Gastrocnemius medialis (tissue), 4 donors: ENCODE results near the gene FIGNL1. TPM values are rescaled to one million over a fixed set of nuclear protein-coding genes. Genes with fewer than 3 reads are reported as not detected.
"Not testable (repeated sequence)": the region's sequence is repeated elsewhere in the genome, so short reads cannot be mapped to it uniquely, and the experiment has no call there.

Experiments used
- ATAC-seq, 2 donors: fragments of 150-250 bp; one replicate each; pipeline ENCODE4 v1.9.1; 2016
- DNase-seq, 2 donors: peaks; one replicate each; pipeline ENCODE4 v3.0.0-alpha.2; 2019
- H3K27ac ChIP-seq, 4 donors: fragments of 200-600 bp; sonication (generic); 1 replicate in 1 of 4; 2 replicates in 3 of 4; pipeline ENCODE4 v1.5.1; 2016 to 2018; ENCODE audit warnings: mild to moderate bottlenecking in 2 of 4, moderate library complexity in 1 of 4
- H3K27me3 ChIP-seq, 3 donors: fragments of 200-600 bp; sonication (generic) in 2 of 3; 1 replicate in 1 of 3; 2 replicates in 2 of 3; pipeline versions ENCODE4 v1.5.1 to v1.6.0; 2016 to 2019; ENCODE audit warnings: mild to moderate bottlenecking in 1 of 3, moderate library complexity in 1 of 3
- H3K36me3 ChIP-seq, 2 donors: fragments of 200-600 bp; sonication (generic) in 1 of 2; one replicate each; pipeline ENCODE4 v1.5.1; 2017 to 2018
- H3K4me1 ChIP-seq, 2 donors: fragments of 200-600 bp; sonication (generic) in 1 of 2; one replicate each; pipeline ENCODE4 v1.5.1; 2016 to 2017; ENCODE audit warnings: mild to moderate bottlenecking in 2 of 2
- H3K4me3 ChIP-seq, 4 donors: fragments of 200-600 bp; sonication (generic) in 3 of 4; 1 replicate in 1 of 4; 2 replicates in 3 of 4; pipeline ENCODE4 v1.5.1; 2016 to 2019; ENCODE audit warnings: mild to moderate bottlenecking in 2 of 4
- H3K9me3 ChIP-seq, 3 donors: fragments of 200-600 bp; sonication (generic) in 2 of 3; 1 replicate in 1 of 3; 2 replicates in 2 of 3; pipeline ENCODE4 v1.5.1; 2016 to 2019
- CTCF ChIP-seq, 5 experiments: fragments of 450-650 bp in 3 of 5; fragments of 200-600 bp in 2 of 5; sonication (generic) in 2 of 5; IDR thresholded peaks in 4 of 5; conservative IDR thresholded peaks in 1 of 5; 1 replicate in 4 of 5; 2 replicates in 1 of 5; pipeline ENCODE4 v1.5.1; 2016 to 2019; ENCODE audit warnings: antibody characterized with exemption in 5 of 5, mild to moderate bottlenecking in 3 of 5, moderate library complexity in 3 of 5
- POLR2A ChIP-seq, 2 donors: fragments of 450-650 bp; IDR thresholded peaks; one replicate each; pipeline ENCODE4 v1.6.1; 2017; ENCODE audit warnings: antibody characterized with exemption in 2 of 2, mild to moderate bottlenecking in 2 of 2, moderate library complexity in 2 of 2
- in situ Hi-C, 4 donors: fragments of 200-750 bp; cut with MboI; loops; one replicate each; pipeline versions ENCODE4 v1.15.0 to v1.8.0; 2017; ENCODE audit warnings: low sequenced_read_pairs in 4 of 4
- intact Hi-C: fragments of 100-400 bp; cut with DNase I; formaldehyde crosslinking; loops from one replicate; pipeline ENCODE4 v1.15.1; 2023; ENCODE audit warnings: low total_unique reads
- total RNA-seq, 4 donors: library from RNA; depleted of rRNA; stranded (reverse); fragments of >200 nt; gene quantifications; one replicate each; pipeline versions ENCODE4 v1.1.0 to v1.2.3, GENCODE V29; 2016

The FIGNL1 gene
- total RNA-seq, 4 donors from 2014 or later = 2.3 to 9.2 (median 6.2) TPM

- in situ Hi-C loops = loop anchor here (10.0 to 25.0 kb wide), 8 partner anchors 132 to 899 kb away; partner anchors contain the start of gene GRB10 (in 2 of the 4)
- intact Hi-C loops = loop anchor here (10.0 kb wide), 3 partner anchors 332 to 702 kb away; no protein-coding TSS in a partner anchor
- DNase-seq (no peak), ATAC-seq (no peak)
- Histone ChIP-seq H3K27me3 (no peaks in the 10 kb centered on the region), H3K27ac (no peak overlapping the region), H3K4me1 (peaks cover 5% of the 10 kb centered on the region in 2 donors), H3K9me3 (no peaks in the 10 kb centered on the region), H3K4me3 (no peak overlapping the region), H3K36me3 (no peaks in the 10 kb centered on the region)
- TF ChIP-seq POLR2A (IDR thresholded peaks at IDR 0.05) = no peak
- no peak for TF ChIP-seq CTCF (IDR thresholded peaks at IDR 0.05 in 4 of 5, conservative IDR thresholded peaks at IDR 0.05 in 1 of 5)
These were observed 12.9 kb upstream of the FIGNL1 start for GRCh38 chr7:50463035-50463434.

GRCh38 chr7:50462361-50462760 is 12.2 kb upstream of the FIGNL1 start:
- no peaks in the 10 kb centered on the region for H3K4me1 ChIP-seq
- no peak overlapping the region for H3K27ac ChIP-seq
- no peak overlapping the region for H3K4me3 ChIP-seq
- no peaks in the 10 kb centered on the region for H3K36me3 ChIP-seq
- TF ChIP-seq CTCF (IDR thresholded peaks at IDR 0.05 in 4 of 5, conservative IDR thresholded peaks at IDR 0.05 in 1 of 5) = no peak
- no peak for TF ChIP-seq POLR2A (IDR thresholded peaks at IDR 0.05)
- in situ Hi-C loops = loop anchor here (10.0 to 25.0 kb wide), 8 partner anchors 132 to 900 kb away; partner anchors contain the start of gene GRB10 (in 2 of the 4)
- H3K9me3 ChIP-seq = no peaks in the 10 kb centered on the region
- H3K27me3 ChIP-seq = no peaks in the 10 kb centered on the region
- DNase-seq (no peak), ATAC-seq (no peak)
- intact Hi-C loops = loop anchor here (10.0 kb wide), 3 partner anchors 332 to 702 kb away; no protein-coding TSS in a partner anchor

GRCh38 chr7:50461695-50462094 is 11.5 kb upstream of the FIGNL1 start:
- ATAC-seq = no peak

GRCh38 chr7:50459183-50459582 is 9.0 kb upstream of the FIGNL1 start:
- H3K27ac ChIP-seq, H3K27me3 ChIP-seq, DNase-seq, H3K4me1 ChIP-seq, H3K36me3 ChIP-seq, ATAC-seq, H3K4me3 ChIP-seq, H3K9me3 ChIP-seq: not testable (repeated sequence)
- in situ Hi-C loops (loop anchor here in 3 of 4 donors (25.0 kb wide), 5 partner anchors 228 to 903 kb away; partner anchors contain the start of gene GRB10 (in 2 of the 3)), intact Hi-C loops (loop anchor here (10.0 kb wide), 1 partner anchor 896 kb away; no protein-coding TSS in a partner anchor)

More at GRCh38 chr7:50461695-50462094, 11.5 kb upstream of the FIGNL1 start:
- no peaks in the 10 kb centered on the region for H3K36me3 ChIP-seq
- DNase-seq = no peak
- intact Hi-C loops (loop anchor here (10.0 kb wide), 3 partner anchors 333 to 703 kb away; no protein-coding TSS in a partner anchor), in situ Hi-C loops (loop anchor here (10.0 to 25.0 kb wide), 8 partner anchors 133 to 901 kb away; partner anchors contain the start of gene GRB10 (in 2 of the 4))
- no peaks in the 10 kb centered on the region for H3K9me3 ChIP-seq
- H3K4me3 ChIP-seq = no peak overlapping the region
- H3K27ac ChIP-seq = no peak overlapping the region
- H3K27me3 ChIP-seq = no peaks in the 10 kb centered on the region
- no peak for TF ChIP-seq CTCF (IDR thresholded peaks at IDR 0.05 in 4 of 5, conservative IDR thresholded peaks at IDR 0.05 in 1 of 5)
- no peaks in the 10 kb centered on the region for H3K4me1 ChIP-seq

GRCh38 chr7:50458651-50459050 is 8.5 kb upstream of the FIGNL1 start:
- H3K27ac ChIP-seq, DNase-seq, H3K27me3 ChIP-seq, H3K36me3 ChIP-seq, H3K4me3 ChIP-seq, H3K9me3 ChIP-seq, ATAC-seq, H3K4me1 ChIP-seq: not testable (repeated sequence)
- intact Hi-C loops = loop anchor here (10.0 kb wide), 1 partner anchor 896 kb away; no protein-coding TSS in a partner anchor
- in situ Hi-C loops = loop anchor here in 3 of 4 donors (25.0 kb wide), 5 partner anchors 229 to 904 kb away; partner anchors contain the start of gene GRB10 (in 2 of the 3)
